Panc1 (cell line): ENCODE results near the gene PARD6G.

Experiments
- CTCF ChIP-seq: fragments of 450-650 bp; IDR thresholded peaks from 2 replicates; pipeline ENCODE4 v1.5.1; 2017; ENCODE audit warnings: mild to moderate bottlenecking
- POLR2AphosphoS5 ChIP-seq: IDR thresholded peaks from 2 replicates; pipeline ENCODE4 v1.6.1; 2012; ENCODE audit warnings: mild to moderate bottlenecking, low read depth, low read length, moderate library complexity
- REST ChIP-seq, 2 experiments: IDR thresholded peaks; 2 replicates each; pipeline ENCODE4 v1.6.1; 2011 to 2012; ENCODE audit warnings: low read depth in 2 of 2, control low read depth in 1 of 2, low read length in 1 of 2, mild to moderate bottlenecking in 1 of 2, moderate library complexity in 1 of 2; ENCODE audit not compliant: insufficient read depth in 1 of 2
- SIN3A ChIP-seq: IDR thresholded peaks from 2 replicates; pipeline ENCODE4 v1.6.1; 2012; ENCODE audit warnings: low read depth, mild to moderate bottlenecking, low read length, moderate library complexity, borderline replicate concordance; ENCODE audit not compliant: insufficient read depth
- TCF7L2 ChIP-seq: IDR thresholded peaks from 2 replicates; pipeline ENCODE4 v1.6.1; 2011; ENCODE audit warnings: mild to moderate bottlenecking, low read depth, low read length, inconsistent platforms

GRCh38 chr18:80136679-80137078 lies 110.6 kb downstream of the PARD6G start:
- TF ChIP-seq CTCF (no peak), POLR2AphosphoS5 (no peak), SIN3A (no peak), TCF7L2 (no peak), REST (IDR thresholded peaks at IDR 0.05; ENCODE audit: insufficient read depth in 1 of 2, low read depth in 2 of 2, low read length in 1 of 2) (no peak)
